CD4-positive, alpha-beta memory T cell (primary cell): Measurements from ENCODE around the gene FBLN2. TPM values are rescaled to one million over a fixed set of nuclear protein-coding genes. Genes with fewer than 3 reads are reported as not detected.

Source experiments
- CTCF ChIA-PET: fragments of 350-600 bp; sonication (Branson Sonifier 250); formaldehyde crosslinking; loops from one replicate; lab custom pipeline; 2021; ENCODE audit warnings: inconsistent platforms; ENCODE audit not compliant: partially characterized antibody; lab: Charles Lee
- POLR2A ChIA-PET: fragments of 350-600 bp; sonication (Branson Sonifier 250); formaldehyde crosslinking; loops from one replicate; lab custom pipeline; 2021; ENCODE audit not compliant: partially characterized antibody; lab: Charles Lee
- DNase-seq, 5 donors: peaks; one replicate each; pipeline versions ENCODE4 v3.0.0 to v3.0.0-alpha.2; 2020 to 2022; ENCODE audit warnings: mixed read lengths in 1 of 5
- H3K27ac ChIP-seq: one replicate; pipeline ENCODE4 v1.7.0; 2013; ENCODE audit warnings: low read depth, low read length
- H3K27me3 ChIP-seq: 2 replicates; pipeline ENCODE4 v1.7.0; 2013; ENCODE audit warnings: mild to moderate bottlenecking, low read length, moderate library complexity; ENCODE audit not compliant: insufficient read depth
- H3K36me3 ChIP-seq: 2 replicates; pipeline ENCODE4 v1.7.0; 2013; ENCODE audit warnings: mild to moderate bottlenecking, low read length, moderate library complexity; ENCODE audit not compliant: insufficient read depth
- H3K4me1 ChIP-seq: 2 replicates; pipeline ENCODE4 v1.7.0; 2013; ENCODE audit warnings: mild to moderate bottlenecking, low read length, moderate library complexity; ENCODE audit not compliant: insufficient read depth
- H3K4me3 ChIP-seq, 2 donors: one replicate each; pipeline ENCODE4 v1.7.0; 2013; ENCODE audit warnings: low read length in 2 of 2, mild to moderate bottlenecking in 1 of 2
- H3K9me3 ChIP-seq, 2 donors: one replicate each; pipeline ENCODE4 v1.7.0; 2013; ENCODE audit warnings: low read length in 2 of 2, control low read depth in 1 of 2; ENCODE audit not compliant: control insufficient read depth in 1 of 2
- H3K27ac Mint-ChIP-seq, 7 donors: one replicate each; pipeline ENCODE4 v1.8.0; 2020 to 2021; ENCODE audit warnings: mixed read lengths in 7 of 7, mild to moderate bottlenecking in 6 of 7, inconsistent platforms in 3 of 7, moderate library complexity in 3 of 7
- H3K27me3 Mint-ChIP-seq, 2 donors: one replicate each; pipeline ENCODE4 v1.8.0; 2020 to 2021; ENCODE audit warnings: mixed read lengths in 2 of 2
- H3K36me3 Mint-ChIP-seq, 2 donors: one replicate each; pipeline ENCODE4 v1.8.0; 2020 to 2021; ENCODE audit warnings: mixed read lengths in 2 of 2, inconsistent platforms in 1 of 2, mild to moderate bottlenecking in 1 of 2
- H3K4me1 Mint-ChIP-seq, 4 donors: one replicate each; pipeline ENCODE4 v1.8.0; 2020 to 2021; ENCODE audit warnings: mixed read lengths in 4 of 4, mild to moderate bottlenecking in 1 of 4
- H3K4me3 Mint-ChIP-seq, 8 donors: one replicate each; pipeline ENCODE4 v1.8.0; 2020 to 2021; ENCODE audit warnings: mixed read lengths in 8 of 8, mild to moderate bottlenecking in 7 of 8, moderate library complexity in 6 of 8, inconsistent platforms in 3 of 8
- H3K9me3 Mint-ChIP-seq, 8 donors: one replicate each; pipeline ENCODE4 v1.8.0; 2020 to 2021; ENCODE audit warnings: mixed read lengths in 8 of 8, mild to moderate bottlenecking in 5 of 8, inconsistent platforms in 3 of 8, moderate library complexity in 1 of 8
- intact Hi-C: fragments of 100-400 bp; cut with micrococcal nuclease; formaldehyde crosslinking; loops from one replicate; pipeline ENCODE4 v1.15.1; 2023
- polyA plus RNA-seq, 2 donors: library from polyadenylated mRNA; unstranded; fragments of 300-500 nt; fragmentation: Illumina TruSeq; gene quantifications; one replicate each; pipeline ENCODE4 v1.2.3, GENCODE V29; 2021
- total RNA-seq, 2 experiments: library from RNA; stranded (reverse); gene quantifications; one replicate each; pipeline ENCODE4 v1.2.3, GENCODE V29; 2021

FBLN2 gene
- total and polyA plus RNA-seq, 4 experiments from 2014 or later: not detected

DNA sequence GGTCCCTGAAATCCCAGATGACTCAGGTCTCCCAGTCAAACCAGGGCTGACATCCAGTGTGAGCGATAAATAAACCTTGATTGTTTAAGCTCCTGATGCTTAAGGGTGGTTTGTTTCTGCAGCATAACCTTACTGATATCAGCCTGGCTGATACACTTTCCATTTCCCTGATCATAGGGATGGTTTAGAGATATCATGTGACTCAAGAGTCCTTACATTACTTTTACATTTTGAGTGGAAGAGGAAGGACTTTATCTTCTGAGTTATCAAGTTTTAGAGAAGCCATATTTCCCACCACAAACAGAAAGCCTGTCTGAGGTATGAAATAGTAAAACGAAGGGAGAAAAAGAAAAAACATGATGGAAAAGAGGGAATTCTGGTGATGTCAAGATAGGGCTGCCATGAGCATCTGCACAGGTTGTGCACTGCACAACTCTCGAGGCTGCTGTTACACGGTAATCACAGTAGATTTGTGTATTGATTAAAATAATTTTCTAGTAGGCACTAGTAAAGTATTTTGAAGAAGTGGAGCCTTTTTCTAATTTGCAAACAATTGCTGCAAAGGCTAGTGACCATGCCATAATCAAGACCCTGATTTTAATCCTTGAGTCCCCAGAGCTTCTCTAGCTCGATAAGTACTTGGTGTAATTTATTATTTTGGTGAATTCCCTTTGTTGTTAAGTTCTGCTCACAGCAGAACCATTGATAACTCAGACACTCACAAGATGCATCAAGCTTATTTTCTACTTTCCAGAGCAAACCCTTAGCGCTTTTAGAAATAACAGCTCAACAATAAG is 34.1 kb upstream of the FBLN2 start:
- Mint-ChIP-seq H3K4me3 (no peak overlapping the region), H3K4me1 (no peaks in the 10 kb centered on the region), H3K27ac (no peak overlapping the region), H3K27me3 (peaks cover 0 to 2% of the 10 kb centered on the region in 2 donors), H3K9me3 (no peaks in the 10 kb centered on the region), H3K36me3 (no peaks in the 10 kb centered on the region)
- Histone ChIP-seq H3K27me3 (no peaks in the 10 kb centered on the region), H3K36me3 (no peaks in the 10 kb centered on the region), H3K4me1 (no peaks in the 10 kb centered on the region), H3K4me3 (no peak overlapping the region), H3K9me3 (no peaks in the 10 kb centered on the region), H3K27ac (no peak overlapping the region)
- DNase-seq: no peak
- intact Hi-C loops: no loop called here
- ChIA-PET POLR2A (no interaction called here), CTCF (no interaction called here)

GRCh38 chr3:13515786-13516759 is 32.9 kb upstream of the FBLN2 start:
- H3K27me3 ChIP-seq: no peaks in the 10 kb centered on the region
- no peaks in the 10 kb centered on the region for H3K36me3 Mint-ChIP-seq
- no peak overlapping the region for H3K27ac Mint-ChIP-seq
- H3K9me3 ChIP-seq: no peaks in the 10 kb centered on the region
- no peaks in the 10 kb centered on the region for H3K4me1 Mint-ChIP-seq
- intact Hi-C loops: no loop called here
- POLR2A ChIA-PET: no interaction called here
- peaks cover 0 to 2% of the 10 kb centered on the region in 2 donors for H3K27me3 Mint-ChIP-seq
- H3K27ac ChIP-seq: no peak overlapping the region
- H3K9me3 Mint-ChIP-seq: no peaks in the 10 kb centered on the region
- no peaks in the 10 kb centered on the region for H3K36me3 ChIP-seq
- no peak for DNase-seq
- CTCF ChIA-PET: no interaction called here
- no peaks in the 10 kb centered on the region for H3K4me1 ChIP-seq
- H3K4me3 ChIP-seq: no peak overlapping the region
- H3K4me3 Mint-ChIP-seq: no peak overlapping the region

DNA sequence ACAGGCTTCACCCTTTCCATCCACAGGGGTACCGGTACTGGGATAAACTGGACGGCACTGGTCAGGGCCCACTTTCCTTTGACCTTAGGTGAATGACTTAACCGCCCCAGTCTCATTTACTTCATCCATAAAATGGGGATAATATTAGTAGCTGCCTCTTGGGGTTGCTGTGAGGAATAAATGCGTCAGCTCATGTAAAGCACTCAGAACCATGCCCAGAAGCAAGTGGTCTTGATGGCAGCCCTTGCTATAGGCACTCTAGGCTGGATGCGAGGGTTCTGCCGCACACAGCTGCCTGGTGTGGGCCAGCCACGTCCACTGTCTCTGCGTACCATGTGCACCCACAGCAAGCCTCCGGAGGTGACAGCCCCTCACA is 32.2 kb upstream of the FBLN2 start:
- no peak overlapping the region for H3K27ac Mint-ChIP-seq
- intact Hi-C loops: no loop called here
- Histone ChIP-seq H3K4me3 (no peak overlapping the region), H3K4me1 (no peaks in the 10 kb centered on the region), H3K9me3 (no peaks in the 10 kb centered on the region), H3K36me3 (no peaks in the 10 kb centered on the region), H3K27me3 (no peaks in the 10 kb centered on the region), H3K27ac (no peak overlapping the region)
- H3K4me3 Mint-ChIP-seq: no peak overlapping the region
- H3K27me3 Mint-ChIP-seq: peaks cover 0 to 2% of the 10 kb centered on the region in 2 donors
- ChIA-PET CTCF (no interaction called here), POLR2A (no interaction called here)
- no peak for DNase-seq
- no peaks in the 10 kb centered on the region for H3K4me1 Mint-ChIP-seq
- no peaks in the 10 kb centered on the region for H3K36me3 Mint-ChIP-seq
- H3K9me3 Mint-ChIP-seq: peaks cover 0 to 6% (median 1%) of the 10 kb centered on the region in 8 donors

DNA sequence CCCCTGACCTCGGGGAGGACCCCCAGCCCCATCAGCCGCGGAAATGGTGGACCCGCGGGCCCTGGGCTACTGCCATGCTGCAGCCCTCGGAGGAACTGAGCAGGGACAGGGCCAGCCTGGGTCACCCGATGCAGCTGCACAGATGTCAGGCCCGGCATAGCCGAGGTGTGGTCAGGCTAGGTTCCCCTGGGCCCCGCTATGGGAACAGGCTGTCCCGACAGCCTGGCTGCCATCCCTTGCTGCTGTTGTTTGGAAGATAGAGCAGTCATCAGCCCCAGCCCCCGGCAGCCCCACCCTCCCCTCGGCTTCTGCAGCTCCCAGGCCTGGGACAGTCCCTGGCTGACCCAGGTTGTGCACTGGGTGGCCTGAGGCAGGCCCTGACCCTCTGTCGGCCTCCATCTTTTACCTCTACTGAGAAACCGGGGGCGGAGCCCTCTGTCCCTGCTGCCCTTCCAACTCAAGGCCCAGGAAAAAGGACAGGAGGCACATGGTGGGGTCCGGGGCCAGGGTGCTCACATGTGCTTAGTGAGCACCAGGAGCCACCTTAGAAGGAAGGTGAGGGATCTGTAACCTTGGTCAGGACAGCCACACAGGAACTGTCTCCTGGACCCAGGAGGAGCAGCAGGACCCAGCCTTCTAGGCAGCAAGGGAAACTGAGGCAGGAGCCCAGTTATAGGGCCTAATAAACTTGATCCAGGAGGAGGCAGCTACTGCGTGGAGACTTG is 31.5 kb upstream of the FBLN2 start:
- Mint-ChIP-seq H3K4me3 (no peak overlapping the region), H3K4me1 (no peaks in the 10 kb centered on the region), H3K27me3 (peaks cover 0 to 2% of the 10 kb centered on the region in 2 donors), H3K9me3 (peaks cover 0 to 7% (median 2%) of the 10 kb centered on the region in 8 donors), H3K27ac (no peak overlapping the region), H3K36me3 (no peaks in the 10 kb centered on the region)
- Histone ChIP-seq H3K27ac (no peak overlapping the region), H3K9me3 (no peaks in the 10 kb centered on the region), H3K4me1 (no peaks in the 10 kb centered on the region), H3K27me3 (no peaks in the 10 kb centered on the region), H3K36me3 (no peaks in the 10 kb centered on the region), H3K4me3 (no peak overlapping the region)
- ChIA-PET POLR2A (no interaction called here), CTCF (no interaction called here)
- no peak for DNase-seq
- intact Hi-C loops: no loop called here

DNA sequence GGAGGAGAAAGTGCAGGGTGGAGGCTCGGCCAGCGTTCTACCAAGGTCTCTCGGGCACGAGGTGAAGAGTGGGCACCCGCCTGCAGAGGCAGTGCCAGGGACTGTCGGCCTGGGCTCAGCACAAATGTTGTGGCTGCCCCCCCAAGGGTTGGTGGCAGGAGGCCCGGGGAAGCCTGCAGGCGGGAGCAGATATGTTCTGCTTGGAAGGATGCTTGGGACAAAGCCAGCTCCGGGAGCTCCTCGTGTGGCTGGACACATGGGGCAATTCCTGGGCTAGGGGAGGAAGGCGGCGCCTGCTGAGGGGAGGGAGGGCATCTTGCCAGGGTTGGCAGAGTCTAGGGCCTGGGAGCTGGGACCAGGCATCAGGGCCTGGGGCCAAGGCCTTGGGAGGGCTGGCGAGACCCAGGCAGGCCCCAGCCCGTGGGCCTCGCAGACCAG is 30.4 kb upstream of the FBLN2 start:
- intact Hi-C loops: no loop called here
- Mint-ChIP-seq H3K36me3 (no peaks in the 10 kb centered on the region), H3K4me1 (no peaks in the 10 kb centered on the region), H3K9me3 (peaks cover 0 to 9% (median 4%) of the 10 kb centered on the region in 8 donors), H3K4me3 (no peak overlapping the region), H3K27ac (no peak overlapping the region), H3K27me3 (peaks cover 0 to 6% of the 10 kb centered on the region in 2 donors)
- Histone ChIP-seq H3K27ac (no peak overlapping the region), H3K4me3 (no peak overlapping the region), H3K4me1 (no peaks in the 10 kb centered on the region), H3K27me3 (no peaks in the 10 kb centered on the region), H3K36me3 (no peaks in the 10 kb centered on the region), H3K9me3 (no peaks in the 10 kb centered on the region)
- ChIA-PET CTCF (no interaction called here), POLR2A (no interaction called here)
- no peak for DNase-seq

DNA sequence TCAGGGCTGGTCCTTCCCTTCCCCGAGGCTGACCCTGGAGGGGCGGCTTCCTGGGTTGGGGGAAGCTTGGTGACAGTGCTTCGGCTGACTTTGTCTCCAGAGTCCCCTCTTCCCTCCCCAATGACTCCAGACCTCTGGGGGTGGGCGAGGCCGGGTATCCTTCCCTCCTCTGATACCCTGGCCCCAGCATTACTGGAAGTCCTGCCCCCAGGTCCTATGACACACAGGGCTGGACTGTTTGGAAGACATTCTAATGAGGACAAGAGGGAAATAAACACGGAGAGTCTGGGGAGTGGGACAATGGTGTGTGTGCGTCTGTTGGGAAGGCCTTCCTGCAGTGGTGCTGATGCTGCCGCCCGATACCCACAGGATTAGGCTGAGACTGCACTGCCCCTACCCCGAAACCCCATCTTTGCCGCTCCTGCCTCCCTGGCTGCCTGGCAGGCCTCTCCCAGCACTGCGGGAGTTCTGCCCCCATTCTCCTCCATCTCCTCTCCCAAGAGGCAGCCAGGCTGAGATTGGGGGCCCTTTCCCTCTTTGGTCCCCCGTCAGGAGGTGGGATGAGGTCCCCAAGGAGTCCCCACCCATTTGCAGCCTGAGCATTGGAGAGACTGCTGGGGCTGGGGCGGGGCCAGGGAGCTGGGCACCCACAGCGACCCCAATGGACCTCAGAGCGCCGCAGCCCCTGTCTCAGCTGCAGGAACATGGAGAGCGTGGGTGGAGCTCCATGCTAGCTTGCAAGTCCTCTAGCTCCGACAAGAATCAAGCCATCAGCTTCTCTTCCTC is 29.7 kb upstream of the FBLN2 start:
- Histone ChIP-seq H3K36me3 (no peaks in the 10 kb centered on the region), H3K27me3 (no peaks in the 10 kb centered on the region), H3K27ac (no peak overlapping the region), H3K4me3 (no peak overlapping the region), H3K4me1 (no peaks in the 10 kb centered on the region), H3K9me3 (no peaks in the 10 kb centered on the region)
- Mint-ChIP-seq H3K4me3 (no peak overlapping the region), H3K4me1 (no peaks in the 10 kb centered on the region), H3K27me3 (peaks cover 0 to 6% of the 10 kb centered on the region in 2 donors), H3K36me3 (no peaks in the 10 kb centered on the region), H3K9me3 (peaks cover 0 to 9% (median 4%) of the 10 kb centered on the region in 8 donors), H3K27ac (no peak overlapping the region)
- CTCF ChIA-PET: no interaction called here
- intact Hi-C loops: no loop called here
- POLR2A ChIA-PET: interaction anchor here (0.6 kb wide), 1 partner anchor 1960 kb away, joined by 3 read pairs; no protein-coding TSS in a partner anchor
- no peak for DNase-seq
